HEK293 (cell line): Measurements from ENCODE around the gene RASSF1.
A peak's percentile ranks its signal among the peaks of the same experiment; 100 is the strongest.

Experiments
- HIC1 ChIP-seq: fragments of 450-650 bp; formaldehyde crosslinking; IDR thresholded peaks from 2 replicates; pipeline ENCODE4 v1.5.1; 2016; ENCODE audit warnings: missing biosample characterization, missing genetic modification characterization
- KLF1 ChIP-seq: fragments of 450-650 bp; formaldehyde crosslinking; IDR thresholded peaks from 2 replicates; pipeline ENCODE4 v1.5.1; 2016; ENCODE audit warnings: missing biosample characterization, missing genetic modification characterization
- KLF16 ChIP-seq: fragments of 450-650 bp; formaldehyde crosslinking; IDR thresholded peaks from 2 replicates; pipeline ENCODE4 v1.5.1; 2017; ENCODE audit warnings: missing biosample characterization, missing genetic modification characterization
- KLF9 ChIP-seq: fragments of 450-650 bp; formaldehyde crosslinking; IDR thresholded peaks from 2 replicates; pipeline ENCODE4 v1.5.1; 2016; ENCODE audit warnings: missing biosample characterization, missing genetic modification characterization, low read depth
- PBX3 ChIP-seq: sonication (generic); formaldehyde crosslinking; IDR thresholded peaks from 2 replicates; pipeline ENCODE4 v1.8.1; 2022; ENCODE audit warnings: mild to moderate bottlenecking, moderate library complexity, missing genetic modification reagents
- SP3 ChIP-seq: fragments of 450-650 bp; formaldehyde crosslinking; IDR thresholded peaks from 2 replicates; pipeline ENCODE4 v1.5.1; 2016; ENCODE audit warnings: missing biosample characterization, missing genetic modification characterization
- ZBTB10 ChIP-seq: fragments of 450-650 bp; formaldehyde crosslinking; IDR thresholded peaks from 2 replicates; pipeline ENCODE4 v1.5.1; 2016; ENCODE audit warnings: missing biosample characterization, missing genetic modification characterization
- ZBTB17 ChIP-seq: fragments of 450-650 bp; formaldehyde crosslinking; IDR thresholded peaks from 2 replicates; pipeline ENCODE4 v1.5.1; 2016; ENCODE audit warnings: missing biosample characterization, missing genetic modification characterization
- ZBTB7A ChIP-seq: fragments of 450-650 bp; formaldehyde crosslinking; IDR thresholded peaks from 2 replicates; pipeline ENCODE4 v1.5.1; 2016; ENCODE audit warnings: low read depth, missing biosample characterization, missing genetic modification characterization
- ZFP3 ChIP-seq: fragments of 450-650 bp; formaldehyde crosslinking; IDR thresholded peaks from 2 replicates; pipeline ENCODE4 v1.5.1; 2016; ENCODE audit warnings: low read depth, missing biosample characterization, missing genetic modification characterization
- ZFP41 ChIP-seq: fragments of 450-650 bp; formaldehyde crosslinking; IDR thresholded peaks from 2 replicates; pipeline ENCODE4 v1.5.1; 2016; ENCODE audit warnings: missing biosample characterization, missing genetic modification characterization, borderline replicate concordance
- ZNF10 ChIP-seq: fragments of 450-650 bp; formaldehyde crosslinking; IDR thresholded peaks from 2 replicates; pipeline ENCODE4 v1.5.1; 2017; ENCODE audit warnings: missing biosample characterization, missing genetic modification characterization
- ZNF140 ChIP-seq: fragments of 450-650 bp; formaldehyde crosslinking; IDR thresholded peaks from 2 replicates; pipeline ENCODE4 v1.5.1; 2016; ENCODE audit warnings: missing biosample characterization, missing genetic modification characterization
- ZNF221 ChIP-seq: fragments of 450-650 bp; formaldehyde crosslinking; IDR thresholded peaks from 2 replicates; pipeline ENCODE4 v1.5.1; 2017; ENCODE audit warnings: missing biosample characterization, missing genetic modification characterization, borderline replicate concordance
- ZNF26 ChIP-seq: fragments of 450-650 bp; formaldehyde crosslinking; IDR thresholded peaks from 2 replicates; pipeline ENCODE4 v1.5.1; 2016; ENCODE audit warnings: missing biosample characterization, missing genetic modification characterization
- ZNF266 ChIP-seq: fragments of 450-650 bp; formaldehyde crosslinking; IDR thresholded peaks from 2 replicates; pipeline ENCODE4 v1.5.1; 2016; ENCODE audit warnings: missing biosample characterization, missing genetic modification characterization, low read depth
- ZNF274 ChIP-seq, 2 experiments: fragments of 200-500 bp in 1 of 2; fragments of 450-650 bp in 1 of 2; sonication (Bioruptor generic) in 1 of 2; formaldehyde crosslinking in 1 of 2; IDR thresholded peaks; 2 replicates each; pipeline versions ENCODE4 v1.5.1 to v1.6.1; 2014 to 2016; ENCODE audit warnings: borderline replicate concordance in 1 of 2, inconsistent platforms in 1 of 2, low read length in 1 of 2, missing biosample characterization in 1 of 2, missing genetic modification characterization in 1 of 2
- ZNF311 ChIP-seq: fragments of 450-650 bp; formaldehyde crosslinking; IDR thresholded peaks from 2 replicates; pipeline ENCODE4 v1.5.1; 2017; ENCODE audit warnings: missing biosample characterization, missing genetic modification characterization, borderline replicate concordance
- ZNF391 ChIP-seq: fragments of 450-650 bp; formaldehyde crosslinking; IDR thresholded peaks from 2 replicates; pipeline ENCODE4 v1.5.1; 2016; ENCODE audit warnings: low read depth, missing biosample characterization, missing genetic modification characterization, borderline replicate concordance
- ZNF394 ChIP-seq: fragments of 450-650 bp; formaldehyde crosslinking; IDR thresholded peaks from 2 replicates; pipeline ENCODE4 v1.5.1; 2016; ENCODE audit warnings: missing biosample characterization, missing genetic modification characterization, mild to moderate bottlenecking, moderate library complexity, borderline replicate concordance
- ZNF398 ChIP-seq: fragments of 450-650 bp; formaldehyde crosslinking; IDR thresholded peaks from 2 replicates; pipeline ENCODE4 v1.5.1; 2017; ENCODE audit warnings: missing biosample characterization, missing genetic modification characterization
- ZNF416 ChIP-seq: fragments of 450-650 bp; formaldehyde crosslinking; IDR thresholded peaks from 2 replicates; pipeline ENCODE4 v1.5.1; 2016; ENCODE audit warnings: missing biosample characterization, missing genetic modification characterization
- ZNF544 ChIP-seq: fragments of 450-650 bp; formaldehyde crosslinking; IDR thresholded peaks from 2 replicates; pipeline ENCODE4 v1.5.0; 2017; ENCODE audit warnings: missing biosample characterization, missing genetic modification characterization
- ZNF580 ChIP-seq: fragments of 450-650 bp; formaldehyde crosslinking; IDR thresholded peaks from 2 replicates; pipeline ENCODE4 v1.5.1; 2016; ENCODE audit warnings: missing biosample characterization, missing genetic modification characterization
- ZNF692 ChIP-seq: fragments of 450-650 bp; formaldehyde crosslinking; IDR thresholded peaks from 2 replicates; pipeline ENCODE4 v1.5.1; 2016; ENCODE audit warnings: missing biosample characterization, missing genetic modification characterization
- ZSCAN23 ChIP-seq: fragments of 450-650 bp; formaldehyde crosslinking; IDR thresholded peaks from 2 replicates; pipeline ENCODE4 v1.5.1; 2016; ENCODE audit warnings: missing biosample characterization, missing genetic modification characterization

The RASSF1 gene

GRCh38 chr3:50316657-50317242, 23.9 kb downstream of the RASSF1 start (continued):
- no peak for TF ChIP-seq ZSCAN23
- no peak for TF ChIP-seq KLF16 (tag by site-specific recombination)
- 0 out of 2 replicates have a peak, but pooled peaks have one; percentile 18 for TF ChIP-seq ZNF391 (tag by site-specific recombination)
- TF ChIP-seq ZNF544 (tag by site-specific recombination) = no peak
- no peak for TF ChIP-seq ZNF26 (tag by site-specific recombination)
- peak; percentile 54; the same call in 1 of the 2 replicates for TF ChIP-seq HIC1 (tag by site-specific recombination)
- peak; percentile 76 for TF ChIP-seq ZBTB17
- TF ChIP-seq ZNF274 (IDR thresholded peaks at IDR 0.05; ENCODE audit: low read length) = no peak
- TF ChIP-seq ZNF274 (tag by site-specific recombination; IDR thresholded peaks at IDR 0.05; ENCODE audit: borderline replicate concordance) = no peak
- TF ChIP-seq ZNF580 (tag by site-specific recombination) = no peak
- no peak for TF ChIP-seq ZNF221 (tag by site-specific recombination)
- TF ChIP-seq ZNF311 (tag by site-specific recombination) = no peak
- no peak for TF ChIP-seq ZNF140
- no peak for TF ChIP-seq ZFP3 (tag by site-specific recombination)
- TF ChIP-seq ZNF416 (tag by site-specific recombination) = no peak
- TF ChIP-seq ZBTB10 = 0 out of 2 replicates have a peak, but pooled peaks have one; percentile 27
- TF ChIP-seq SP3 = peak; percentile 79
- TF ChIP-seq ZNF692 = peak; percentile 27; the same call in 1 of the 2 replicates
- peak; percentile 93 for TF ChIP-seq KLF1 (tag by site-specific recombination)
- peak; percentile 70 for TF ChIP-seq KLF9
- TF ChIP-seq ZBTB7A = no peak
- no peak for TF ChIP-seq ZNF266
- TF ChIP-seq PBX3 (CRISPR knock-in tag) = no peak
- TF ChIP-seq ZNF10 (tag by site-specific recombination) = peak; percentile 62; the same call in 1 of the 2 replicates
- TF ChIP-seq ZNF394 (tag by site-specific recombination) = peak; percentile 93
- peak; percentile 90 for TF ChIP-seq ZNF398 (tag by site-specific recombination)
- TF ChIP-seq ZFP41 (tag by site-specific recombination) = no peak
